RKO (cell line): ENCODE measurements around the gene PIEZO2.
"Not testable (repeated sequence)": the region's sequence is repeated elsewhere in the genome, so short reads cannot be mapped to it uniquely, and the experiment has no call there.

Experiments
- DNase-seq: peaks from one replicate; pipeline ENCODE4 v3.0.0-alpha.2; 2016; ENCODE audit warnings: low spot score

Gene PIEZO2

DNA sequence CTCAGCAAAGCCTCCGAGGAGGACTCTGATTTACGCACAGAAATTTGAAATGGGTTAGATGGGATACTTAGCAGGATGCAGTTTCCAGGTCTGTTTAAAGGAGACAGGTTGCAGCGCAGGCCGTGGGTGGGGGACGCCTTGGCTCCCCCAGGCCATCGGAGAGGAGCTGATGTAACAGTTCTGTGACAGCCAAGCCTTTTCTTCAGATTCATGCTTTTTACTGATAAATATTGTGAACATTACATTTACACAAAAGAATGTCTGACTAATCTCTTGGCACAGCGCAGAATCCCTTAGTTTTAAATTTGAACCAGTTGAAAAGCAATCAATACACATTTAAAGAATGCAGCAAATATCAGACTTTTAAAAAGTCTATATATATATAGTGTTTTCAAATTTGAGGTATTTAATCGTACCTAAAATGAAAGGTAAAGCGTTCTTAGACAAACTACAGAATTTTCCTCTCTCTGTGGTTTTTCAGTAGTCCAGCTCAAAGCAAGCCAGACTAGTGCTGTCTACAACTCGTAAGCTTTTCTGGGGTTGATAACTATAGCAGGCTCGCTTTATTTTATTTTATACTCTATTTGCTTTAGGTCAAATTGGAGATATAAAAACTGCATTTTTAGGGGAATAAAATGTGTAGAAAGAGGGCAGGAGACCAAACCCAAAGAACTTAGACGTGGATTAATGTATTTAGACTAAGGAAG, 221.9 kb downstream of the PIEZO2 start:
- no peak for DNase-seq

DNA sequence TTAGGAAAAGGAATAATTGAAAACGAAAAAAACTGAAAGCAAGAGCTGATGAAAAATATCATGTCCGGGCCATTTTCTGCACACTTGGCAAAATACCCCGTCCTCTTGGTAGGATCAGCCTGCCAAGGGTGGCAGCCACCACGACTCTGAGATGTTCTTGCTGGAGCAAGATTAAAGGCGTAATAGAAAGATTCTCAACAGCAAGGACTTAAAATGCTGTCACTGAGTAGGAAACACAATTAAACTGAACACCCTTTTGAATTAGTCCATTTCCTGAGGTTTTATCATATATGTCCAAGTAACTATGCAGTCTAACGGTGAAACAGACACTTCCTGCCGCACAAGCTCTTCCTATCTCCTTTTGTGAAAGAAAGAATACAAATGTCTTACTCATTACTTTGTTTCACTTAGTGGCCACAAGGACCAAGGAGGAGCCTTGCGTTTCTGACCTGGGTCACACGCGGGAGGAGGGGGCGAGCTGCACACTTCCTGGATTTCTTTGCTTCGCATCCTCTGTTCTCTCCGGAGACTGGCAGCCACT, 222.7 kb downstream of the PIEZO2 start:
- DNase-seq: no peak

- DNase-seq: no peak
Observed at GRCh38 chr18:10924290-10924689, 225.1 kb downstream of the PIEZO2 start.

- DNase-seq: no peak
Observed at GRCh38 chr18:10923551-10924070, 225.8 kb downstream of the PIEZO2 start.

- no peak for DNase-seq
Observed at GRCh38 chr18:10923141-10923540, 226.2 kb downstream of the PIEZO2 start.

DNA sequence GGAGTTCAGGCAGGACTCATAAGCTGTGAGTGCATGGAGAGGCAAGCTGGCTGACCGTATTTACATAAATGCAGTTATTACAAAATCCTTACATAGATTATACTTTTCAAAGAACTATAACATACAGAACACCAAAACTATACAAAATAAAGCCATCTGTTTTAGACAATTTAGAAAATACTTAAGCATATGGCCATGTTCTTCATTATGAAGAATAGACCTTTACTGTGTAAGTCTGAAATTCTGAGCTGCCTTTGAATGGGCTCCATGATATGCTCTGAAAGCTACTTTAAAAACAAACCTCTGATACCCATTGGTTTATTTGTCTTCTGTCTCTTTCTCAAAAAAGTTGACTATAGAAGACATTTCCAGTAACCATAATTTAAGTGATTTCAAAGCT, 226.7 kb downstream of the PIEZO2 start:
- not testable (repeated sequence) for DNase-seq

- DNase-seq: not testable (repeated sequence)
Observed at GRCh38 chr18:10920309-10920708, 229.1 kb downstream of the PIEZO2 start.

GRCh38 chr18:10919851-10920250, 229.5 kb downstream of the PIEZO2 start:
- no peak for DNase-seq

DNA sequence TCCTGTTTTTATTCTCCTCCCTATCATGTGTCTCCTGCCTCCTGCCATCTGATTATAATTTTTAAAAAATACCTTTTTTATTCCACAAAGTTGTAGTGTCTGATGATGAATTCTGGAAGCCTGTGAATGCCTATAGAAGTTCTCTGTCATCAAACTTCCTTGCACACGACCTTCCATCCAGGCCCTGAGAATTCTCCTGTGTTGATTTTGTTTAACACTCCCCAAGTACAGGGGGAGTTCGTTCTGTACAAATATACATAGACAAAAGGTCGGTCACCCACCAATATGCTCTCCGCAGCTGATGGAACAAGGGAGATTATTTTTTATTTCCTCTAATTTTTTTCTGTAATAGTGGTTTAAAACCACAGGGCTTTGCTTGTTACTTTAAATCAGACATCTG, 232.5 kb downstream of the PIEZO2 start:
- DNase-seq: no peak

DNA sequence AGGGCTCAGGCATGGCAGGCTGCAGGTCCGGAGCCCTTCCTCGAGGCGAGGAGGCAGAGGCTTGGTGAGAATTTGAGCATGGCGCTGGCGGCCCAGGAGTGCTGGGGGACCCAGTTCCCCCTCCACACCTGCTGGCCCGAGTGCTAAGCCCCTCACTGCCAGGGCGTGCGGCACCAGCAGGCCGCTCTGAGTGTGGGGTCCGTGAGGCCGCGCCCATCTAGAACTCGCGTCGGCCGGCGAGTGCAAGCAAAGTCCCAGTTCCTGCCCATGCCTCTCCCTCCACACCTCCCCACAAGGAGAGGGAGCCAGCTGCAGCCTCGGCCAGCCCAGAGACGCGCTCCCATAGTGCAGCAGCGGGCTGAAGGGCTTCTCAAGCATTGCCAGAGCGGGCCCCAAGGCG, 233.0 kb downstream of the PIEZO2 start:
- DNase-seq: no peak

DNA sequence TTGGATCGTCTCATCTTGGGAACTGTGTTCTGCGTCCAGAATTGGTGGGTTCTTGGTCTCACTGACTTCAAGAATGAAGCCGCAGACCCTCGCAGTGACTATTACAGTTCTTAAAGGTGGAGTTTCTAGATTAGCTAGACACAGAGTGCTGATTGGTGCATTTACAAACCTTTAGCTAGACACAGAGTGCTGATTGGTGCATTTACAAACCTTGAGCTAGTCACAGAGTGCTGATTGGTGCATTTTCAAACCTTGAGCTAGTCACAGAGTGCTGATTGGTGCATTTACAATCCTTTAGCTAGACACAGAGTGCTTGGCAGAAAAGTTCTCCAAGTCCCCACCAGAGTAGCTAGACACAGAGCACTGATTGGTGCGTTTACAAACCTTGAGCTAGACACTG, 233.6 kb downstream of the PIEZO2 start:
- not testable (repeated sequence) for DNase-seq

- DNase-seq: not testable (repeated sequence)
Observed at GRCh38 chr18:10914610-10915009, 234.8 kb downstream of the PIEZO2 start.

DNA sequence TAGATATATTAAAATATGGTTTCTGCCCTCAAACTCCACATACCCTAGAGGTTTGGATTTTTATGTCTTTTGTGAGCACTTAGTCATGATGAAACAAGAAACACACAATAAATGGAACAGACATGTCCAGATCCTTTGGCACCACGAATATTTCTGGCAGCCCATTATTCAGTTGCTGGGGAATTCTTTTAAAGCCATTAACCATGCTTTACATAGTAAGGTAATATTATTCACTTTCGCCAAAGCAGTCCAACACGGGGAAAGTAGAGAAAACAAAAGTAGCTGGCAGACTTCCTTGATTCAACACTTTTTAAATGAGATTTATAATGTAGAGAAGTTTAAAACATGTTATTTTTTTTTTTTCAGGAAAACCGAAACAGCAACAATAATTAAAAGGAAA, 235.4 kb downstream of the PIEZO2 start:
- no peak for DNase-seq

DNA sequence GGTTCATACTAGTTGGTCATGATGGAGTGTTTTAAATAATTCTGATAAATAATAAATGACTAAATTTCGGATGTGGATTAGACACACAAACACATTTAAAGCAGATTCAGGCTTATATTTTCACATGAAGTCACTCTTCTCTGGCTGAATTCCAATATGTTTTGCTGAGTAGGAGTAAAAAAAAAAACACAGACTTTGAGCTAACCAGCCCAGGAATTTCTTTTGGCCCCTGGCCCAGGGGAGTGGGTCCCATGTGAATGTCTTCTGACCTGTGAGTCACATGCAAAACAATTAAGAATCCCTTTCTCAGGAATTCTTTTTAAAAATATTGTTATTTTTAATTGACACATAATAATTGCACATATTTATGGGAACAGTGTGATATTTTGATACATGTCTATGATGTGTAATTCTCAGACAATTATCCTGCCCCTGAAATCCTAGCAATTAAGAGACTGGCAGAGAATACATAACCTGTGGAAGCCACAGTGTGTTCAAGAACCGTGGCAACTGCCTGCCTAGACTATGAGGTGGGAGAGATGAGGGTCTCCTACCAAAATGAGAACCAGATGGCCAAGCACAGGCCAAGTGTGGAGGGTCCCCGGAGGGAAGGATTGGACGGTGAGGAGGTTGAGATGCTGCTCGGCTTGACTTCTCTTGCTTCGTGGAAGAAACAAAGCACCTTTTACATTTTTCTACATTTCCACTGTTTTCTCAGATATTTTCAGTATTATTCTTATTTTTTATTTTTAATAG, 236.4 kb downstream of the PIEZO2 start:
- DNase-seq: no peak

DNA sequence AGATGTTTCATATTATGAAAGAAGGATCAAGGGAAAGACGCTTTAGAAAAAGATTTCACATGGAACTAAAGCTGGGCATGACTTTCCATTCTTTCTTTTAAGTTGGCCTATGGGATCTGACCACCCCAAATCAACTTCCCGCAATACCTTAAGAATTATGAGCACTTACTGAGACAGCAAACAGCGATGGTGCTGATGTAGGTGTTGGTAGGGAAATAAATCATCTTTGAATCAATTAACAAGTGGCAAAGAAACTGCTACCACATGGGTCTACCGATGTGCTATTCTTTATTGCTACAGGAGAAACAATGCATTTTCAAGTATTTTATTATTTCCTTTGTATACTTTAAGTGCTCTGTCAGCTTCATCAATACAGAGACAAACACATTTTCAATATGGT, 239.6 kb downstream of the PIEZO2 start:
- no peak for DNase-seq

- DNase-seq: no peak
Observed at GRCh38 chr18:10908760-10909159, 240.6 kb downstream of the PIEZO2 start.

GRCh38 chr18:10907749-10908148, 241.6 kb downstream of the PIEZO2 start:
- no peak for DNase-seq

- DNase-seq: no peak
Observed at GRCh38 chr18:10901329-10901728, 248.0 kb downstream of the PIEZO2 start.

DNA sequence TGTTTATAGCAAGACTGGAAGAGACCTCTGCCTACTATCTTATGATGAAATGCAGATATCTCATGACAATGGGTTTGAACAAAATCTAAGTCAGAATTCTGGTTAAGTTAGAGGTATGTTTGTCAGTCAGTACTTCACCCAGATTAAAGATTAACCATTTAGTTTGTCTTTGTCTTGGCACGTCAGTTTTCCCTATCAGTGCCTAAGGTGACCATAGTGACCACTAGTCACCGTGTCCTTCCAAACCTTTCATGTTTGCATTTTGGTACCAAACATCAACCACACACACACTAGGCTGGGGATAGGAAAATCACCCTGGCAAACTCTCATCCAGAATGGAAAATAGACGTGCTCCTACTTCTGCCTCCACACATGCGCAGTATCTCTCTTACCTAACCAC, 248.9 kb downstream of the PIEZO2 start:
- DNase-seq: no peak

GRCh38 chr18:10899481-10899880, 249.9 kb downstream of the PIEZO2 start:
- no peak for DNase-seq

DNA sequence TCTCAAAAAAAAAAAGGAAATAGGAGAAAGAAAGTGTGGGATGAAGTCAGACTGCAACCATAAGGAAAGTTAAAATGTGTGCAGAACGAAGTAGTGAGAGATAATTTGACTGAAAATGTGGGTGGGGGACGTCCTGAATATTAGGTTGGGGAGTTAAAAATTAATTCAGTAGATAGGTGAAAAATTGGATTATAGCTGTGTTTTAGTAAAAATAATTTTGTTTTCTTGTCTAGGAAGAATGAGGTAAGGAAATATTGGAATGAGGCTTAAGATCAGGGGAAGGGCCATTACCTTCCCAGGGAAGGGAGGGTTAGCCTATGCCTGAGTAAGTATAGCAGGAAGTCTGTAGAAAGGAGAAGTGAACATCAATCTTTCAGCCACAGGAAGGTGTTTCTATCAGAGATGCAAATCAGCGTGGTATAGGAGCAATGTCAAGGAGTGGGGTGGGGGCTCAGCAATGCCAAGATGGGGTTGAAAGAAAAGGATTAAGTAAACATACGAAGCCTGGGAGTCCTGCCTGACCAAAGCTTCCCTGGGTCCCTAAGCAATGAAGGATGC, 250.9 kb downstream of the PIEZO2 start:
- DNase-seq: no peak

GRCh38 chr18:10896851-10897250, 252.5 kb downstream of the PIEZO2 start:
- DNase-seq: no peak

DNA sequence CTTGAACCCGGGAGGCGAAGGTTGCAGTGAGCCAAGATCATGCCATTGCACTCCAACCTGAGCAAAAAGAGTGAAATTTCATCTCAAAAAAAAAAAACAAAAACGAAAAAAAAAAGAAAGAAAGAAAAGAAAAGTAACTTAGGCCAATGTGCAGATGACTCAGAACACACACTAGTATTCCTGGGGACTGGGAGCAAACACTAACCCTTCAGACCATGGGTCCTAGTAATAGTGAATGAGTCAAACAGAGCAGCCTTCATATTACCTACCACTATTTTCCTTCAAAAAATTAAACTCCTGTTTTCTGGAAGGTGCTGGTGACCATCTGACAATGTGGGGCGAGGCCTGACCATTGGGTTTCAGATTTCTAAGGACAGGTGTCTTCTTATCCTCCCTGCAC, 253.4 kb downstream of the PIEZO2 start:
- DNase-seq: no peak
